LNCaP clone FGC (cell line): ENCODE data around the gene DAPK3.

ENCODE experiments used
- DNase-seq: peaks from one replicate; pipeline ENCODE4 v3.0.0-alpha.2; 2011; ENCODE audit warnings: low read depth
- H3K4me3 ChIP-seq: 2 replicates; pipeline ENCODE4 v1.5.1; 2011; ENCODE audit warnings: mild to moderate bottlenecking, low read depth, low read length, control low read depth
- CTCF ChIP-seq: IDR thresholded peaks from 2 replicates; pipeline ENCODE4 v1.5.1; 2012; ENCODE audit warnings: mild to moderate bottlenecking; ENCODE audit not compliant: control insufficient read depth, insufficient read depth; ENCODE audit errors: extremely low read depth

DAPK3 gene

GRCh38 chr19:3966051-3967017 is 4.6 kb downstream of the DAPK3 start:
- 0 out of 2 replicates have a peak, but pooled peaks have one; percentile 1 for TF ChIP-seq CTCF
- no peak for DNase-seq

GRCh38 chr19:3964256-3965194 is 6.4 kb downstream of the DAPK3 start:
- no peak for TF ChIP-seq CTCF
- no peak overlapping the region for H3K4me3 ChIP-seq
- no peak for DNase-seq

More at GRCh38 chr19:3966051-3967017, 4.6 kb downstream of the DAPK3 start:
- H3K4me3 ChIP-seq = no peak overlapping the region

GRCh38 chr19:3963458-3964255 is 7.2 kb downstream of the DAPK3 start:
- no peak for TF ChIP-seq CTCF
- H3K4me3 ChIP-seq = no peak overlapping the region
- no peak for DNase-seq

- no peak overlapping the region for H3K4me3 ChIP-seq
- no peak for TF ChIP-seq CTCF
- no peak for DNase-seq
Observed at GRCh38 chr19:3961007-3961406, 9.9 kb downstream of the DAPK3 start.

- no peak for DNase-seq
- no peak for TF ChIP-seq CTCF
- no peak overlapping the region for H3K4me3 ChIP-seq
Observed at GRCh38 chr19:3959766-3960131, 11.2 kb downstream of the DAPK3 start.

GRCh38 chr19:3958836-3959765 is 11.8 kb downstream of the DAPK3 start:
- no peak for DNase-seq
- H3K4me3 ChIP-seq = no peak overlapping the region
- no peak for TF ChIP-seq CTCF
